DMS153 treated with DMSO at 0.1 percent for 48 hours (cell line): ENCODE results near the gene PRELID2.
A peak's percentile ranks its signal among the peaks of the same experiment; 100 is the strongest.
"Not testable (repeated sequence)": the region's sequence is repeated elsewhere in the genome, so short reads cannot be mapped to it uniquely, and the experiment has no call there.

Source experiments
- DNase-seq: peaks from one replicate; lab custom pipeline; 2025; ENCODE audit not compliant: unreplicated experiment; lab: John Stamatoyannopoulos, UW

Gene PRELID2

DNA sequence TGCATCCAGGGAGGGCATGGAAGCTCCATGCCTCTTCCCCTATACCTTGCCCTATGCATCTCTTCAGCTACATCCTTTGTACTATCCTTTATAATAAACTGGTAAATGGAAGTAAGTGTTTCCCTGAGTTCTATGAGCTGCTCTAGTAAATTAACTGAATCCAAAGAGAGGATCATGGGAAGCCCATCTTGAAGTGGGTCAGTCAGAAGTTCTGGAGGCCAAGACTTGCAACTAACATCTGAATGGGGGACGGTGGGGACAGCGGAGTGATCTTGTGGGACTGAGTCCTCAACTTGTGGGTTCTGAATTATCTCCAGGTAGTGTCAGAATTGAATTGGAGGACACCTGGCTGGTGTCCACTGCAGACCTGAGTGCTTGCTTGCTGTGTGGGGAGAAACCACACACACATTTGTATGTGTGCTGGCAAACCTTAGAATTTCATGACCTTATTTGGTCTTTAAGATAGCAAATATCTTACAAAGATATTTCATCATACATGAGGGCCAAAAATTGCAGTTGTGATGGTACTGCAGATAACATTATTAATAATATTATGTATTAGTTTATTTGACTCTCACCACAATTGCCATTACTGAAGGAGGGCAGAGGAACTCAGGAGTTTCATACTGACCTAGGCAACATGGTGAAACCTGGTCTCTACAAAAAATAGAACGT, 5.5 kb upstream of the PRELID2 start:
- no peak for DNase-seq

- no peak for DNase-seq
These were observed 3.1 kb upstream of the PRELID2 start for GRCh38 chr5:145838276-145838675.

- DNase-seq, result not testable (repeated sequence)
These were observed 1.1 kb upstream of the PRELID2 start for GRCh38 chr5:145836241-145836640.

- no peak for DNase-seq
These were observed 702 bp upstream of the PRELID2 start for GRCh38 chr5:145835848-145836239.

GRCh38 chr5:145834554-145834916, 607 bp downstream of the PRELID2 start:
- DNase-seq, result no peak

- no peak for DNase-seq
These were observed 1.4 kb downstream of the PRELID2 start for GRCh38 chr5:145833631-145834200.

DNA sequence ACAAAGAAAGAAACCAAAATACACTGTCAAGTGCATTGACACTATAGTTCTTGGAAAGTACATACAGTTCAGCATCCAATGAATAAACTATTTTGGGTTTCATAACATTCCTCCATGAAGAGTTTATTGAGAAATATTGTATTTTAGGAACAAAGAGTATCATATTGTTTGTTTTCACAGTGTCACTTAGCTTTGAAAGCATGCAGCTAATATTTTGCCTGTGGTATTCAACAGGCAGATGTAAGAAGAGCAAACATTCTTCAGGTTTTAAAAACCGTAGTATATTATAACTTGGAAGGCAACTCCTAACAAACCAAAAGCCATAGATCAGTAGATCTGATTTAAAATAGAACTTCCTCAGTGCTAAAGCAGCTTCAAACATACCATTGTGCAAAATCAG, 4.5 kb downstream of the PRELID2 start:
- no peak for DNase-seq

GRCh38 chr5:145829708-145830361, 5.3 kb downstream of the PRELID2 start:
- no peak for DNase-seq

- DNase-seq, result no peak
These were observed 8.1 kb downstream of the PRELID2 start for GRCh38 chr5:145826895-145827674.

DNA sequence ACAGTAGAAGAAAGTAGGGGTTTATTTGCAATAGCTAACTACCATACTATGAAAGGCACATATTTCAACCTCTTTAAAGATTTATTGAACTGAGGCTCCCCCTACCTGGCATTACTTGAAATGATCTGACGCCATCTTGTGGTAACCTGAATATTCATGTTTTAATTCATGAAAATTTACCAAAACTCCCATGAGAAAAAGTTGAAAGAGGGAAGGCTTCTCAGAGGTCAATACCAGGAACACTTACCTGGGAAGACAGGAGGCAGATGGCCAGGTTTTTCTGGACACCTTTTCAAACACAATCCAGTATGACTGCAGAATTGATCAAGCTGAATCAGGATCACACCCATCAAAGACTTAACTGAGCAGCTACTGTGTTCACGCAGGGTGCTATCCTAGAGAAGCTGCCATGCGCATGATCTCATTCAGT, 9.4 kb downstream of the PRELID2 start:
- DNase-seq, result no peak

- no peak for DNase-seq
These were observed 11.1 kb downstream of the PRELID2 start for GRCh38 chr5:145824040-145824439.

DNA sequence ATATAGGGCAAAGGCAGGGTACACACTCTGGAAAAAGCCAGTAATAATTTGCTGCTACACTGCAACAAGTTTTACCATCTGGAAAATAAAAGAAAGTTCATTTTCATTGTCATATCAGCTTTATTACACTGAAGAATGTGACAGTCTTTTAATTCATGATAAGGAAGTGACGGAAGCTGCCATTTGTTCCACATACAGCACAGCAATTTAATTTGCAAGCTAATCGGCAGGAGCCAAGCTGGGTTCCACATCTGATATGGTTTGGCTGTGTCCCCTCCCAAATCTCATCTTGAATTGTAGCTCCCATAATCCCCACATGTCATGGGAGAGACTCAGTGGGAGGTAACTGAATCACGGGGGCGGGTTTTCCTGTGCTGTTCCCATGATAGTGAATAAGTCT, 16.5 kb downstream of the PRELID2 start:
- no peak for DNase-seq

- DNase-seq, result no peak
These were observed 22.3 kb downstream of the PRELID2 start for GRCh38 chr5:145812877-145813276.

- DNase-seq, result peak; percentile 10
These were observed 23.1 kb downstream of the PRELID2 start for GRCh38 chr5:145811834-145812625.

DNA sequence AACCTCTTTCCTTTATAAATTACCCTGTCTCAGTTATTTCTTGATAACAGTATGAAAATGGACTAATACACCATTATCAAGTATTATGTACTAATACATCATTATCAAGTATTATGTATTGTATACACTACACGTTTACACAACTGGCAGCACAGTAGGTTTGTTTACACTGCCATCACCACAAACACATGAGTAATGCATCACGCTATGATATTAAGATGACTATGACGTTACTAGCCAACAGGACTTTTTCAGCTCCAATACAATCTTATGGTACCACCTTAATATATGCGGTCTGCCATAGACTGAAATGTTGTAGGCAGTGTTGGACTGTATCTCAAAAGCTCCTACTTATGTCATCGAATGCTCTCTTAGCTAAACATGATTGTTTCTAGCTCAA, 28.2 kb downstream of the PRELID2 start:
- DNase-seq, result no peak

DNA sequence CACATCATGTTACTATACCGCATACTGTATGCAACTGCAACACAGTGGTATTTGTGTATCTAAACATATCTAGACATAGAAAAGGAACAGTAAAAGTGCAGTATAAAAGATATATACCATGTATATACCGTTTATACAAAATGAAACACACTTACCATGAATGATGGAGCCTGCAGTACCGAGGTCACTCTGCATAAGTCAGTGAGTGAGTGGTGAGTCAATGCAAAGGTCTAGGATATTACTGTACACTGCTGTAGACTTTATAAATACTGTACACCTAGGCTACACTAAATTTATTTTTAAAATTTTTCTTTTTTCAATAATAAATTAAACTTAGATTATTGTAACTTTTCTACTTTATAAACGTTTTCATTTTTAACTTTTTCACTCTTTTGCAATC, 29.3 kb downstream of the PRELID2 start:
- DNase-seq, result no peak

GRCh38 chr5:145804701-145805100, 30.4 kb downstream of the PRELID2 start:
- no peak for DNase-seq

DNA sequence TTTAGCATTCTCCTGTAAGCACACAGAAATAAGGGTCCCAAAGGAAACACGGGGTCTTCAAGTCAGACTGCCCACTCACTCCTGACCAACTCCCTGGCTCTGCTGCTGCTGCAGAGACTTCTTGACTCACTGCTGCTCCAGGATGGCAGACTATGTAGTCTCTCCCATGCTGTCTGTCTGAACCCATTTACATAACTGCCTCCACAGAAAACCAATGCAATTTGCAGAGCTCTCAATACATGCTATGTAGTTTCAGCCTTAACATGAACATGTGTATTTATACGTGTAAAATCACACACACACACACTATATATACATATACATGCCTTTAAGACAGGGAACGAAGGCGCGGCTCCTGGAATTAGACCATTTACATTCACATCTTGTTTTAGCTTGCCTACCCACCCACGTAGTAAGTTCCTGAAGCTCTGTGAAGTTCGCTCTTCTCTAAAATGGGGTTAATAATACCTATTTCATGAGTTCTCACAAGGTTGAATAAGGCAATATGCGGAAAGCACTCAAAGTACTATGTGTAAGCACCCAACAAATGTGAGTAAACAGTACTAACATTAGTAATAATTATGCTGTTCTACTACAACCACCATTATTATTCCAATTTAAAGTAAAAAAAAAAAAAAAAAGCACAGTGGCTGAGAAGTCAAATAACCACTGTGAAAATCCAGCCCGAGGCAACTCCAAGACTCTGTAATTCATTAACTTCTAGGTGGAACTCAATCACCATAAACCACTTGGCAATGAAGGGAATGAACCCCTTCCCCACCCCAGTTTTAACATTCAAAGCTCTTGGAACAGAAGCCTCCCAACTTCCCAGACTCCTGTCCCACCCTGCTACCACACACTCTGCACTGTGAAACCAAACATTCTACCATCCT, 31.8 kb downstream of the PRELID2 start:
- DNase-seq, result no peak

DNA sequence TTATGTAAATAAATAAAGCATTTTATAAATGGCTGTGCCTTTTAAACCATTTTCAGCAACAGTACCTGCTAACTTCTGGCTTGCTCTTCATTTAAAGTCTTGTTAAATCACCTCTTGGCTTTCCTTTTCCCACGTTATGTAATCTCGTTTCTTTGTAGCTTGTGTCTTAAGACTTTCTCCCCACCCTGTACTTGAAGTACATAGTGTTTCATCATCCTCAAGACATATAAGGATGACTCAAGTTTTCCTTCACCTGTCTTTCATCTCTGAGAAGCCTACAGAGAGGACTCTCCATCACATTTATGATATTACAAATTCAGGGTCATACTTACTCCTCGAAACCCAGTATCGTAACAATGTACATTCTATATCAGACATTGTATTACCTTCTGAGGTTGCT, 33.9 kb downstream of the PRELID2 start:
- no peak for DNase-seq

DNA sequence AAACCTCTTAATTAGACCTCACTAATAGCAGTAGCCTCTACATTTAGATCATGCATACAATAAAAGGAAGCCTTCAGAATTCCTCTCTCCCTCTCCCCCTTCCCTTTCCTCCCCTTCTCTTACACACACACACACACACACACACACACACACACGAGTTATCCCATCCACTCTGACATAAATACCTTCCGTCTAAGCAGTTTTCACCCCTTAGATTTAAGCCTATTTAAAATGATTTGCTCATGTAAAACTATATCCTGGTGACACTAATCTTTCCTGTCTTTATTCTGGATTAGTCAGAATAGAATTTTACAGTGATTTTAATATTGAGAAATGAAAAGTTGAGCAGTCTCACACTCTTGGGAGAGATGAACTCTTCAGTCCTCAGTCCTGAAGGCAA, 35.0 kb downstream of the PRELID2 start:
- DNase-seq, result no peak
